Stimulated activated CD4-positive, alpha-beta T cell treated with anti-CD3 and anti-CD28 coated beads, TNF-alpha, amount 100 ng/mL, for 48 hours (primary cell): ENCODE results near the gene GP1BB.
"Not testable (repeated sequence)": the region's sequence is repeated elsewhere in the genome, so short reads cannot be mapped to it uniquely, and the experiment has no call there.

Experiments
- DNase-seq, 3 donors: peaks; one replicate each; pipeline ENCODE4 v3.0.0-alpha.2; 2020; ENCODE audit warnings: low read depth in 3 of 3

The GP1BB gene

GRCh38 chr22:19693981-19694670 lies 29.2 kb upstream of the GP1BB start:
- DNase-seq = no peak

GRCh38 chr22:19694696-19695095 lies 28.6 kb upstream of the GP1BB start:
- DNase-seq = no peak

GRCh38 chr22:19696504-19697276 lies 26.6 kb upstream of the GP1BB start:
- no peak for DNase-seq

- not testable (repeated sequence) for DNase-seq
Observed at GRCh38 chr22:19697871-19698270, 25.5 kb upstream of the GP1BB start.

GRCh38 chr22:19700790-19701419 lies 22.4 kb upstream of the GP1BB start:
- DNase-seq = no peak

GRCh38 chr22:19701420-19702145 lies 21.8 kb upstream of the GP1BB start:
- no peak for DNase-seq

GRCh38 chr22:19703869-19704268 lies 19.5 kb upstream of the GP1BB start:
- no peak for DNase-seq

GRCh38 chr22:19704355-19705015 lies 18.9 kb upstream of the GP1BB start:
- DNase-seq = no peak

GRCh38 chr22:19705181-19705934 lies 18.0 kb upstream of the GP1BB start:
- DNase-seq = no peak

- no peak for DNase-seq
Observed at GRCh38 chr22:19706661-19707151, 16.6 kb upstream of the GP1BB start.

GRCh38 chr22:19707347-19708290 lies 15.7 kb upstream of the GP1BB start:
- DNase-seq = no peak

- no peak for DNase-seq
Observed at GRCh38 chr22:19708321-19709011, 14.9 kb upstream of the GP1BB start.

GRCh38 chr22:19709063-19709769 lies 14.1 kb upstream of the GP1BB start:
- DNase-seq = no peak

GRCh38 chr22:19710020-19710768 lies 13.1 kb upstream of the GP1BB start:
- no peak for DNase-seq

GRCh38 chr22:19710769-19711106 lies 12.6 kb upstream of the GP1BB start:
- no peak for DNase-seq

GRCh38 chr22:19713245-19713644 lies 10.1 kb upstream of the GP1BB start:
- DNase-seq = no peak

GRCh38 chr22:19713650-19714311 lies 9.6 kb upstream of the GP1BB start:
- DNase-seq = no peak
